Adrenal gland (tissue), 12 donors: ENCODE data around the gene PTMA. TPM values are rescaled to one million over a fixed set of nuclear protein-coding genes. Genes with fewer than 3 reads are reported as not detected.

Experiments used
- DNase-seq, 7 donors: peaks; one replicate each; pipeline ENCODE4 v3.0.0-alpha.2; 2019 to 2020
- H3K27ac ChIP-seq, 5 donors: fragments of 200-600 bp; sonication (generic) in 4 of 5; 1 replicate in 3 of 5; 2 replicates in 2 of 5; pipeline versions ENCODE4 v1.5.1 to v1.8.0; 2016 to 2020; ENCODE audit warnings: mild to moderate bottlenecking in 1 of 5
- H3K27me3 ChIP-seq: fragments of 200-600 bp; 2 replicates; pipeline ENCODE4 v1.8.0; 2021
- H3K36me3 ChIP-seq, 2 donors: fragments of 200-600 bp; replicated peaks in 1 of 2; 1 replicate in 1 of 2; 2 replicates in 1 of 2; pipeline versions ENCODE4 v1.5.1 to v1.8.0; 2018 to 2022
- H3K4me1 ChIP-seq, 2 donors: fragments of 200-600 bp; replicated peaks in 1 of 2; 1 replicate in 1 of 2; 2 replicates in 1 of 2; pipeline versions ENCODE4 v1.5.1 to v1.8.0; 2018 to 2021
- H3K4me3 ChIP-seq, 4 donors: fragments of 200-600 bp; sonication (generic) in 3 of 4; one replicate each; pipeline ENCODE4 v1.5.1; 2016 to 2018
- H3K9me3 ChIP-seq, 3 donors: fragments of 200-600 bp; sonication (generic) in 1 of 3; replicated peaks in 1 of 3; 1 replicate in 2 of 3; 2 replicates in 1 of 3; pipeline versions ENCODE4 v1.5.1 to v1.8.0; 2016 to 2021
- CTCF ChIP-seq, 6 experiments: fragments of 450-650 bp in 4 of 6; fragments of 200-600 bp in 2 of 6; sonication (generic) in 1 of 6; IDR thresholded peaks; 1 replicate in 5 of 6; 2 replicates in 1 of 6; pipeline versions ENCODE4 v1.5.1 to v1.8.0; 2016 to 2021; ENCODE audit warnings: antibody characterized with exemption in 6 of 6, mild to moderate bottlenecking in 2 of 6, moderate library complexity in 1 of 6
- POLR2A ChIP-seq, 2 donors: fragments of 450-650 bp; IDR thresholded peaks; one replicate each; pipeline ENCODE4 v1.6.1; 2017; ENCODE audit warnings: antibody characterized with exemption in 2 of 2, mild to moderate bottlenecking in 2 of 2, moderate library complexity in 1 of 2
- WGBS, 4 donors: extraction: QIAGEN DNeasy Blood & Tissue Kit in 2 of 4; methylation state at CpG; one replicate each; pipeline versions ENCODE4 v1.1.5 to v1.1.7; 2013 to 2017; 5-methylcytosine and 5-hydroxymethylcytosine counted together
- intact Hi-C, 2 donors: fragments of 100-400 bp; cut with DNase I; formaldehyde crosslinking; loops; one replicate each; pipeline versions ENCODE4 v1.14.1 to v1.15.0; 2022 to 2023
- polyA plus RNA-seq, 3 donors: library from polyadenylated mRNA; stranded (reverse); fragments of 200-250 nt in 2 of 3; fragments of 350-450 nt in 1 of 3; fragmentation: Illumina TruSeq in 1 of 3; extraction: RNeasy Lipid Tissue Mini Kit (QIAGEN cat#74804) in 1 of 3; gene quantifications; one replicate each; pipeline ENCODE4 v1.2.3, GENCODE V29; 2013 to 2014
- total RNA-seq, 9 donors: library from RNA; depleted of rRNA in 4 of 9; stranded (reverse); fragments of >200 nt in 4 of 9; fragments of 120-200 nt in 1 of 9; fragmentation: NEBNext Ultra II Directional in 1 of 9; extraction: Animal tissue kit (Norgen Biotek cat#: 25700) in 1 of 9; gene quantifications; one replicate each; pipeline versions ENCODE4 v1.1.0 to v1.2.4, GENCODE V29; 2013 to 2023
- donor health status: healthy with polysubstance abuse.
- donor health status: Bipolar disorder and iron deficiency.
- donor health status: DM: yes; HTN: yes; CAD: no.
- donor health status: DM: no; HTN: no; CAD: no.
- donor health status: DM: no; HTN: no; CAD: no.
- donor health status: DM: yes; HTN: yes; CAD: no.

The PTMA gene
- total and polyA plus RNA-seq, 12 donors: 346 to 1,198 (median 504) TPM

DNA sequence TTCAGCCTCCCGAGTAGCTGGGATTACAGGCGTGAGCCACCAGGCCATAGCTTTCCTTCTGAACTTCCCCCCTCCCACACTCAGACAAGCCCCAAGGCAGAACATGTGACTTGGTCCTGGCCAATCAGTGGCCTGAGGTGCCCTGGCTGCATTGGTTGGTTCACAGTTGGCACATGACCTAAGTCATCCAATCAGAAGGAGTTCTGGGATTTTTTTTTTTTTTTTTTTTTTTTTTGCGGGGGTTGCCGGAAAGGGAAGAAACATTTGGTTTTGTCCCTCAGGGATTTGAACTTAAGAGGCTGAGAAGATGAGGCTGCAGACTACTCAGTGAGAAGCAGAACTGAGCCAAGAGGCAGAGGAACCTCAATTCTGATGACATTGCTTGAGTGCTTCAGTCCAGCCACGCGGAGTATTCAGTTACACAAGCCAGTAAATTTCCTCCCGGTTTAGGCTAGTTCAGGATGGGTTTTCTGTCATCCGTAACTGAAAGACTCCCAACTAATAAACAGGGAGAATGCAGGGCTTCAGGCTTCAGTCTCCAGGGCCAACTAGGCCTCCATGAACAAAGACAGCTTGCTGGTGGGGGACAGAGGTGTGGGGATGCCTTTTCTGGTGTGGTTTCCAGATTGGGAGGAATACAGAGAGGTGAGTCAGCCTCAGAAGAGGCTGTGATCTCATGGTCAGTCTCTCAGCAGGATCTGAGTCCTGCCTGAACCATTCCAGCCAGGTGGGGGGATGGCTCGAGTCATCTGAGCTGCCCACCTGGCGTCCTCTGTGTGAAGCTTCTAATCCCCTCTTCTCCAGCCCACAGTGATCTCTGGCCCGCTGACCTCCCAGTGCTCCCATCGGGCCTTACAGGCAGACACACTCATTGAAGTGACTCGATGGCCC is 9.2 kb downstream of the PTMA start:
- Histone ChIP-seq H3K27ac (peak overlapping the region in 3 of 5 donors; percentile 1 to 72 (median 32)), H3K9me3 (no peaks in the 10 kb centered on the region), H3K4me3 (no peak overlapping the region), H3K4me1 (peaks cover 7 to 25% of the 10 kb centered on the region in 2 donors), H3K36me3 (peaks cover 0 to 13% of the 10 kb centered on the region in 2 donors), H3K27me3 (no peaks in the 10 kb centered on the region)
- WGBS, 4 donors: 86 to 88% (median 87%) methylated on average over 11 to 13 of the region's 13 CpGs
- intact Hi-C loops: no loop called here
- TF ChIP-seq POLR2A (IDR thresholded peaks at IDR 0.05): no peak
- TF ChIP-seq CTCF (IDR thresholded peaks at IDR 0.05): no peak
- DNase-seq: peak in 6 of 7 donors; percentile 30 to 71 (median 50)

- WGBS, 4 donors: 42 to 59% (median 50%) methylated on average over 6 of the region's 6 CpGs
- peak in 2 of 7 donors; percentile 21 to 36 for DNase-seq
- intact Hi-C loops: no loop called here
Measured at GRCh38 chr2:231718799-231719198, 10.5 kb downstream of the PTMA start.

DNA sequence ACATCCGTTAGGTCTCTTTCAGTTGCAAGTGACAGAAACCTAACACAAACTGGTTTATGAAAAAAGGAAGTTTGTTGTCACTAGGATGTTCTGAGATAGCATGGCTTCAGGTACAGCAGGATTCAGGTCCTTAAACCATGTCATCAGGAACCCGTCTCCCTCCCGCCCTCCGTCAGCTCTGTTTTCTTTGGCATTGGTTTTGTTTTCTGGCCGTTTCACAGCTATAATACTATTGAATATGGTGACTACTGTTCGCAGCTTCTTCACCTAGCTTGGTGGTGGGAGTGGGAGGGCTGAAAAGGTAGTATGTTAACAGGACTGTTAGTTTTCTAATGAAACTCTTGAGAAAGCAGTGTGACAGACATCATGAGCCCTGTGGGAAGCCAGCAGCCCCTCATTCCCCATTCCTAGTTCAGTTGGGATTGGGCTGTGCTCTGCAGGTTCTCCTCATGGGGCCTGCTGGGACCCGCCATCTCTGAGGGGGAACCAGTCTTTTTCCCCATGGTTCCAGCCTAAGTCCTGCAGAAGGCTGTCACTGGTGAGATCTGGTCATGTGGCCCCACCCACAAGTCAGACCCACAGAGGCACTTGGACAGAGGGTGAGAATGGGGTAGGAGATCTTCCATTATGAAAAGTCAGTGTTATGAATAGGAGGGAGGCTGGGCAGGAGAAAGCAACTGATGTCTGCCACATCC is 12.1 kb downstream of the PTMA start:
- Histone ChIP-seq H3K9me3 (no peaks in the 10 kb centered on the region), H3K27ac (no peak overlapping the region), H3K27me3 (no peaks in the 10 kb centered on the region), H3K4me1 (peaks cover 7 to 12% of the 10 kb centered on the region in 2 donors), H3K36me3 (no peaks in the 10 kb centered on the region), H3K4me3 (no peak overlapping the region)
- TF ChIP-seq POLR2A (IDR thresholded peaks at IDR 0.05) (no peak), CTCF (IDR thresholded peaks at IDR 0.05) (no peak)
- 71 to 81% (median 76%) methylated on average over 7 of the region's 7 CpGs for WGBS, 4 donors
- peak in 1 of 7 donors; percentile 27 for DNase-seq
- intact Hi-C loops: no loop called here

More at GRCh38 chr2:231718799-231719198, 10.5 kb downstream of the PTMA start:
- Histone ChIP-seq H3K27me3 (no peaks in the 10 kb centered on the region), H3K27ac (peak overlapping the region in 2 of 5 donors; percentile 26 to 60), H3K4me3 (no peak overlapping the region), H3K36me3 (peaks cover 0 to 5% of the 10 kb centered on the region in 2 donors), H3K9me3 (no peaks in the 10 kb centered on the region), H3K4me1 (peaks cover 7 to 19% of the 10 kb centered on the region in 2 donors)
- TF ChIP-seq POLR2A (IDR thresholded peaks at IDR 0.05) (no peak), CTCF (IDR thresholded peaks at IDR 0.05) (no peak)
